Measurements from ENCODE around the gene RASSF7.

The RASSF7 gene

DNA sequence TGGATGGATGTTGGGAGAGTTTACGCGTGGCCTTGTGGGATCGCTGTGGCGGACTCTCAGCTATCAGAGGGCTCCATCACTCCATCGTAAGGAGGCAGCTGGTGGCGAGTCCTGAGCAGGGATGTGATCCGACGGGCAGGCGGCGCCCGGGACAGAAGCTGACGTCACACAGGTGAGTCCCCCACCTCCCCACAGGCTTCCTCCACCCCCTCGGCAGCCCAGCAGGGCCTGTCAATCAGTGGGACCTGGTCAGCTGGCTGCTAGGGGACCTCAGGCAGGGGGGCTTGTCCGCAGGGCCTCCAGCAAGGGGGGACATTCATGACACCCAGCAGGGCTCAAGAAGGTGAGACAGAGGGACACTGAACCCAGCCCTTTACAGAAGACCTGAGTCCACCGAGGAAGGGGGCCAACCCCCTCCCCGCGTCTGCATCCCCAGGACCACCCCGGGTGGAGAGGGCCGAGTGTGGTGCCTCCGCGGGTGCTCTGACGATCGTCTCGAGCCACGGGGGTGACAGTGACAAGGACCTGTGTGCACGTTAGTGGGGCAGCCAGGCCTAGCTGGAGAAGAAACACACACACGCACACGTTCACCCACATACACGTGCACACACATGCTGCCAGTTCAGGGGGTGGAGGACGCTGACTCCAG, 32.5 kb upstream of the RASSF7 start:
- no peak overlapping the region for H3K4me3 Mint-ChIP-seq
- H3K36me3 Mint-ChIP-seq (ENCODE audit: insufficient read depth) = peaks cover 3% of the 10 kb centered on the region
- H3K27ac Mint-ChIP-seq (ENCODE audit: low read depth) = no peak overlapping the region
- ATAC-seq (replicated peaks; ENCODE audit: extremely low read depth, poor library complexity, severe bottlenecking) (no peak), DNase-seq (ENCODE audit: low spot score in 2 of 2) (no peak)
- H3K27me3 Mint-ChIP-seq = no peaks in the 10 kb centered on the region
- H3K4me1 Mint-ChIP-seq = no peaks in the 10 kb centered on the region
- H3K9me3 Mint-ChIP-seq = no peaks in the 10 kb centered on the region

DNA sequence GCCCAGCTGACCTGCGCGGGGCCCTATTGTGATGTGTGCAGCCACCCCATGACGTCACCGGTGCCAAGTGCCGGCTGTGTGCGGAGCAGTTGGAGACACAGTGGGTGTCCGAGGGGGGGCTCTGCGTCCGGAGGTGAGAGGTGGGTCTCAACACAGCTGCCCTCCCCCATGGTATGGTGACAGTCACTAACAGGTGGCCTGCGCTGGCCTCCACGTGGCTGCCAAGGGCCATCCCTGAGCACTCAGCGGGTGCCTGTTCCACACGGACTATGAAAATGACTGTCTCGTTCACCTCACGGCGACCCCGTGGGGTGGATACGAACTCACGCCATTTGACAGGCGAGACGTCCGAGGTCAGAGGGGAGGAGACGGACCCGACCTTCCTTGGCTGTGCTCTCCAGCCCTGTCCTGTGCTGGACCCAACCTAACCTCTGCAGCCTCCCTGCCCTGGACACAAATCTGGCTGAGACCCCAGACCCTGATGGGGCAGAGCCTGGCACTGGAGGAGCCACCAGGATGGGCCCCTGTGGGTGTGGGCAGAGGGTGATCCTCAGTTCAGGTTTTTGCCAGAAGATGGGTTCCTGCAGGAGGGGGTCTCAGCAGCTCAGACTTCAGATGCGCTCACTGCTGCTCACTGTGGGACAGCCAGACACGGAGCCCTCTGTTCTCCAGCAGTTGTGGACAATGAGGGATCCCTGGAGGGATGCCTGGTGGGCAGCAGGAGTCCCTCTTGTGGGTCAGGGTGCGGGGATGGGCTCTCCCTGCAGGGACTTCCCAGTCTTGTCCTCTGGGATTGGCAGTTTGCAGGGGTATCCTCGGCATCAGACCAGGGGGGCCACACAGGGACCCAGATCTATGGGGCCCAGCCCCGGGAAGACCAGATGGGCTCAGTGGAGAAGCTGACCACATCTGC, 31.7 kb upstream of the RASSF7 start:
- Mint-ChIP-seq H3K4me3 (no peak overlapping the region), H3K9me3 (no peaks in the 10 kb centered on the region), H3K27ac (ENCODE audit: low read depth) (no peak overlapping the region), H3K36me3 (ENCODE audit: insufficient read depth) (peaks cover 5% of the 10 kb centered on the region), H3K27me3 (no peaks in the 10 kb centered on the region), H3K4me1 (no peaks in the 10 kb centered on the region)
- DNase-seq (ENCODE audit: low spot score in 2 of 2) (no peak), ATAC-seq (replicated peaks; ENCODE audit: extremely low read depth, poor library complexity, severe bottlenecking) (no peak)

GRCh38 chr11:529728-530411, 30.9 kb upstream of the RASSF7 start:
- no peak overlapping the region for H3K4me3 Mint-ChIP-seq
- no peaks in the 10 kb centered on the region for H3K9me3 Mint-ChIP-seq
- no peak overlapping the region for H3K27ac Mint-ChIP-seq (ENCODE audit: low read depth)
- DNase-seq (ENCODE audit: low spot score in 2 of 2) (no peak), ATAC-seq (replicated peaks; ENCODE audit: extremely low read depth, poor library complexity, severe bottlenecking) (no peak)
- peaks cover 5% of the 10 kb centered on the region for H3K36me3 Mint-ChIP-seq (ENCODE audit: insufficient read depth)
- no peaks in the 10 kb centered on the region for H3K27me3 Mint-ChIP-seq
- no peaks in the 10 kb centered on the region for H3K4me1 Mint-ChIP-seq

DNA sequence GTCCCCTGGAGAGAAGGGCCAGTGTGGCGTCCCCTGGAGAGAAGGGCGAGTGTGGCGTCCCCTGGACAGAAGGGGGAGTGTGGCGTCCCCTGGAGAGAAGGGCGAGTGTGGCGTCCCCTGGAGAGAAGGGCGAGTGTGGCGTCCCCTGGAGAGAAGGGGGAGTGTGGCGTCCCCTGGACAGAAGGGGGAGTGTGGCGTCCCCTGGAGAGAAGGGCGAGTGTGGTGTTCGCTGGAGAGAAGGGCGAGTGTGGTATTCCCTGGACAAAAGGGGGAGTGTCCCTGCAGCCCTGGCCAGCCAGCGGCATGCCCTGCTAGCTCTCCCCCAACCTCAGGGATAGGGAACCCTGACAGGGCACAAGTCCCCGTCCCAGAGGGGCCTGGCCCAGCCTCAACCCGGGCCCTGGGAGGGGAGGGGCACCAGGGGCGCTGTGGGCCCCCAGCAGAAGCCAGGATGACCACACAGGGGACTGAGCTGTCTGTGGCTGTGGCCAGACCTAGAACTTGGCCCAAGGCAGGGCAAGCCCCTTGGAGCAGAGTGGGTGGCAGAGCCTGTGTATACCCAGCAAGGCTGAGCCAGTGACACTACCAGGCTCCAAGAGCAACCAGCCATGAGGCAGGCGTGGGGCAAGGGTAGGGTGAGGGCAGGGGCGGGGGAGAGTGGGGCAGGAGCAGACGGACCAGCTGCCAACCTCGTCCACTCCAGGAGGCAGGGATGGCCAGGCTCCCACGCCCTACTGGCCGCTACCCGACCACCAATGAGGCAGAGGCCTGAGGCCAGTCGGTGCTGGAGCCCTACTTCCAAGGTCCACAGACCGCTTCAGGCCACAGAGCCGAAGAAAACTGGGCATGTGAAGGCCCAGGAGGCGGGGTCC, 29.6 kb upstream of the RASSF7 start:
- Mint-ChIP-seq H3K27me3 (no peaks in the 10 kb centered on the region), H3K9me3 (no peaks in the 10 kb centered on the region), H3K4me3 (no peak overlapping the region), H3K27ac (ENCODE audit: low read depth) (no peak overlapping the region), H3K36me3 (ENCODE audit: insufficient read depth) (peaks cover 6% of the 10 kb centered on the region), H3K4me1 (peaks cover 3% of the 10 kb centered on the region)
- ATAC-seq (replicated peaks; ENCODE audit: extremely low read depth, poor library complexity, severe bottlenecking) = no peak
- no peak for DNase-seq (ENCODE audit: low spot score in 2 of 2)

GRCh38 chr11:531919-532526, 28.7 kb upstream of the RASSF7 start:
- H3K9me3 Mint-ChIP-seq = no peaks in the 10 kb centered on the region
- peaks cover 6% of the 10 kb centered on the region for H3K4me1 Mint-ChIP-seq
- peaks cover 12% of the 10 kb centered on the region for H3K36me3 Mint-ChIP-seq (ENCODE audit: insufficient read depth)
- DNase-seq (ENCODE audit: low spot score in 2 of 2) (no peak), ATAC-seq (replicated peaks; ENCODE audit: extremely low read depth, poor library complexity, severe bottlenecking) (no peak)
- H3K27me3 Mint-ChIP-seq = no peaks in the 10 kb centered on the region
- H3K27ac Mint-ChIP-seq (ENCODE audit: low read depth) = no peak overlapping the region
- no peak overlapping the region for H3K4me3 Mint-ChIP-seq

DNA sequence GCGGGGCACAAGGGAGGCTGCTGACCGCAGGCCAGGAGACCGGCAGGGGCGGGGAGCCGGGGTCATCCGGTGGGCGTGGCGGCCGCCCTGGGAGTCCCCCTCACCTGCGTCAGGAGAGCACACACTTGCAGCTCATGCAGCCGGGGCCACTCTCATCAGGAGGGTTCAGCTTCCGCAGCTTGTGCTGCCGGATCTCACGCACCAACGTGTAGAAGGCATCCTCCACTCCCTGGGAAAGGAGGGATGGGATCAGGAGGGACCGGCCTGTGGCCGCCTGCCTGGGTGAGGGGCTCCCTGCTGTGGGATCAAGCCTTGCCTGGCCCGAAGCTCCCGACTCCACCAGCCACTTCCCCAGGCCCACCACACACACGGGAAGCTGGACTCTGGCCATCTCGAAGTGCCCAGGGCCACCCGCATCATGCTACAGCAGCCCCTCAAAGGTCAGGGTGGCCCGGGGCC, 28.2 kb upstream of the RASSF7 start:
- peaks cover 10% of the 10 kb centered on the region for H3K4me1 Mint-ChIP-seq
- H3K27me3 Mint-ChIP-seq = no peaks in the 10 kb centered on the region
- H3K27ac Mint-ChIP-seq (ENCODE audit: low read depth) = no peak overlapping the region
- no peaks in the 10 kb centered on the region for H3K9me3 Mint-ChIP-seq
- no peak for ATAC-seq (replicated peaks; ENCODE audit: extremely low read depth, poor library complexity, severe bottlenecking)
- DNase-seq (ENCODE audit: low spot score in 2 of 2) = no peak
- peaks cover 15% of the 10 kb centered on the region for H3K36me3 Mint-ChIP-seq (ENCODE audit: insufficient read depth)
- H3K4me3 Mint-ChIP-seq = no peak overlapping the region

GRCh38 chr11:532986-533585, 27.7 kb upstream of the RASSF7 start:
- no peaks in the 10 kb centered on the region for H3K27me3 Mint-ChIP-seq

GRCh38 chr11:533586-534395, 27.0 kb upstream of the RASSF7 start:
- peak overlapping the region; percentile 71 for H3K4me3 Mint-ChIP-seq
- peaks cover 15% of the 10 kb centered on the region for H3K36me3 Mint-ChIP-seq (ENCODE audit: insufficient read depth)
- H3K9me3 Mint-ChIP-seq = no peaks in the 10 kb centered on the region
- ATAC-seq (replicated peaks; ENCODE audit: extremely low read depth, poor library complexity, severe bottlenecking) (no peak), DNase-seq (ENCODE audit: low spot score in 2 of 2) (no peak)
- no peaks in the 10 kb centered on the region for H3K27me3 Mint-ChIP-seq
- no peak overlapping the region for H3K27ac Mint-ChIP-seq (ENCODE audit: low read depth)
- H3K4me1 Mint-ChIP-seq = peaks cover 16% of the 10 kb centered on the region

More at GRCh38 chr11:532986-533585, 27.7 kb upstream of the RASSF7 start:
- no peak for DNase-seq (ENCODE audit: low spot score in 2 of 2)
- peaks cover 15% of the 10 kb centered on the region for H3K36me3 Mint-ChIP-seq (ENCODE audit: insufficient read depth)
- H3K27ac Mint-ChIP-seq (ENCODE audit: low read depth) = no peak overlapping the region
- H3K4me1 Mint-ChIP-seq = peaks cover 15% of the 10 kb centered on the region
- H3K9me3 Mint-ChIP-seq = no peaks in the 10 kb centered on the region
- H3K4me3 Mint-ChIP-seq = no peak overlapping the region
- ATAC-seq (replicated peaks; ENCODE audit: extremely low read depth, poor library complexity, severe bottlenecking) = no peak

DNA sequence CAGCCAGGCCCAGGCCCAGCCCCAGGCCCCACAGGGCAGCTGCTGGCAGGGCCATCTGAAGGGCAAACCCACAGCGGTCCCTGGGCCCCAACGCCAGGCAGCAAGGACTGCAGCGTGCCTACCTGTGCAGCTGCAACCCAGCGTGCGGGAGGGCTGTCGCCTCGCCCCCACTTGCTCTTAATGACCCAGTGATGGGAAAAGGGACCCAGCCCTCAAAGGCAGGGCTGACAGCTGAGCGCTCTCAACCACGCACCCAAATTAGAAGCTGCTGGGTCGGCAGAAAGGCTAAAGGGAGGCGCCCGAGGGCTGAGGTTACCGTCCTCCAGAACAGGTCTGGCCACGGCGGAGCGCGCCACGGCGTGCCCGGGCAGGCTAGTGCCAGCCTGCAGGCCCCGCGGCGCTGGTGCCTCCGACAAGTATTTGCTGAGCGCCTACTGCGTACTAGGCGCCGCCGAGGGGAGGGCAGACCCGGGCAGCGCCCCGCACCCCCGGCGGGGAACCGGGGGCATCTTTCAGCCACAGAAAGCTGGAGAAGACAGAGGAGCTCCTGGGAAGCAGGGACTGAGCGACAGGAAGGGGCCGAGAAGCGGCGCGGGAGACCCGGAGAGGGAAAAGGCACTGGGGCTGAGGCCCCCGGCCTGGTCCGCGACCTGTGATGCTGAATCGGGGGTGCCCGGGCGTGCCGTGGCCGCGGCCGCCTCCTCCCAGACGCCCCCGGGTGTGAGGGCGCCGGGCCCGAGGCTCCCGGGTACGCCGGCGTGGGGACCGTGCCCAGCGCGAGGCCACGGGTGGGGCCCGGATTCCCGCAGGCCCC, 26.2 kb upstream of the RASSF7 start:
- Mint-ChIP-seq H3K4me1 (peaks cover 16% of the 10 kb centered on the region), H3K36me3 (ENCODE audit: insufficient read depth) (peaks cover 15% of the 10 kb centered on the region), H3K27me3 (no peaks in the 10 kb centered on the region), H3K27ac (ENCODE audit: low read depth) (no peak overlapping the region), H3K4me3 (peak overlapping the region; percentile 71), H3K9me3 (no peaks in the 10 kb centered on the region)
- DNase-seq (ENCODE audit: low spot score in 2 of 2) (no peak), ATAC-seq (replicated peaks; ENCODE audit: extremely low read depth, poor library complexity, severe bottlenecking) (no peak)

- Mint-ChIP-seq H3K36me3 (ENCODE audit: insufficient read depth) (peaks cover 15% of the 10 kb centered on the region), H3K27ac (ENCODE audit: low read depth) (no peak overlapping the region), H3K4me1 (peaks cover 16% of the 10 kb centered on the region), H3K27me3 (no peaks in the 10 kb centered on the region), H3K4me3 (peak overlapping the region; percentile 91), H3K9me3 (no peaks in the 10 kb centered on the region)
- ATAC-seq (replicated peaks; ENCODE audit: extremely low read depth, poor library complexity, severe bottlenecking) (peak; percentile 7), DNase-seq (ENCODE audit: low spot score in 2 of 2) (no peak)
Measured at GRCh38 chr11:535210-535518, 25.6 kb upstream of the RASSF7 start.
